Aorta (tissue), 5 donors: ENCODE data around the gene NSD2. TPM values are rescaled to one million over a fixed set of nuclear protein-coding genes. Genes with fewer than 3 reads are reported as not detected.
A peak's percentile ranks its signal among the peaks of the same experiment; 100 is the strongest.

Source experiments
- ATAC-seq: fragments of 200-7000 bp; cut with Tn5 transposase; one replicate; pipeline ENCODE4 v1.9.1; 2022; ENCODE audit warnings: moderate library complexity; ENCODE audit not compliant: low FRiP score
- DNase-seq, 2 donors: peaks; one replicate each; pipeline ENCODE4 v3.0.0-alpha.2; 2020
- H3K27ac ChIP-seq, 2 donors: one replicate each; pipeline ENCODE4 v1.5.1; 2013; ENCODE audit warnings: low read length in 2 of 2, mild to moderate bottlenecking in 2 of 2, moderate library complexity in 2 of 2, control low read depth in 1 of 2, inconsistent platforms in 1 of 2, low read depth in 1 of 2
- H3K27me3 ChIP-seq, 2 donors: one replicate each; pipeline ENCODE4 v1.6.1; 2013; ENCODE audit warnings: control low read depth in 1 of 2, low read length in 1 of 2, mild to moderate bottlenecking in 1 of 2, moderate library complexity in 1 of 2; ENCODE audit not compliant: insufficient read depth in 2 of 2, control insufficient read depth in 1 of 2
- H3K36me3 ChIP-seq, 2 donors: one replicate each; pipeline ENCODE4 v1.6.1; 2013; ENCODE audit warnings: control low read depth in 1 of 2, low read length in 1 of 2, mild to moderate bottlenecking in 1 of 2; ENCODE audit not compliant: insufficient read depth in 2 of 2, control insufficient read depth in 1 of 2
- H3K4me1 ChIP-seq, 2 donors: one replicate each; pipeline ENCODE4 v1.6.1; 2013; ENCODE audit warnings: low read length in 2 of 2, control low read depth in 1 of 2, mild to moderate bottlenecking in 1 of 2, moderate library complexity in 1 of 2; ENCODE audit not compliant: insufficient read depth in 2 of 2, control insufficient read depth in 1 of 2
- H3K4me3 ChIP-seq, 2 donors: one replicate each; pipeline ENCODE4 v1.5.1; 2013; ENCODE audit warnings: low read length in 2 of 2, control low read depth in 1 of 2, mild to moderate bottlenecking in 1 of 2
- H3K9me3 ChIP-seq: one replicate; pipeline ENCODE4 v1.6.1; 2013; ENCODE audit warnings: mild to moderate bottlenecking, low read length; ENCODE audit not compliant: control insufficient read depth
- WGBS, 2 donors: extraction: QIAGEN DNeasy Blood & Tissue Kit; methylation state at CpG; one replicate each; pipeline ENCODE4 v1.1.7; 2013; 5-methylcytosine and 5-hydroxymethylcytosine counted together
- intact Hi-C, 2 donors: fragments of 100-400 bp; cut with DNase I; formaldehyde crosslinking; loops; one replicate each; pipeline versions ENCODE4 v1.14.2 to v1.15.0; 2022
- polyA plus RNA-seq, 2 donors: library from polyadenylated mRNA; stranded (reverse); fragments of 200-250 nt; gene quantifications; one replicate each; pipeline ENCODE4 v1.2.3, GENCODE V29; 2013
- total RNA-seq, 2 donors: library from RNA; stranded (reverse); fragmentation: NEBNext Ultra II Directional; extraction: Animal tissue kit (Norgen Biotek cat#: 25700); gene quantifications; one replicate each; pipeline ENCODE4 v1.2.1, GENCODE V29; 2021
- donor health status: healthy with polysubstance abuse.
- donor health status: Bipolar disorder and iron deficiency.
- donor health status: DM: no; HTN: no; CAD: no.
- donor health status: DM: no; HTN: no; CAD: no.
- donor health status: DM: yes; HTN: yes; CAD: no.

The NSD2 gene
- total and polyA plus RNA-seq, 4 donors = 8.0 to 56.6 (median 29.0) TPM

DNA sequence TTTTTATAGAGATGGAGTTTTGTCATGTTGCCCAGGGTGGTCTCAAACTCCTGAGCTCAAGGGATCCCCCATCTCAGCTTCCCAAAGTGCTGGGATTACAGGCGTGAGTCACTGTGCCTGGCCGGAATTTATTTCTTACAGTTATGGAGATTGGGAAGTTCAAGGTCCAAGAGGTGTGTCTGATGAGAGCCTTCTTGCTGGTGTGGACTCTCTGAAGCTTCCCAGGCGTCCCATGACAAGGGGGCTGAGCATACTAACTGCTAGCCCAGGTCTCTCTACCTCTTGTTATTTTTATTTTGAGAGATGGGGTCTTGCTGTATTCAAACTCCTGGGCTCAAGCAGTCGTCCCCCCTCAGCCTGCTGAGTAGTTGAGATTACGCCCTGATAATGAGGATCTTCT is 2.9 kb upstream of the NSD2 start:
- Histone ChIP-seq H3K4me1 (no peaks in the 10 kb centered on the region), H3K27ac (no peak overlapping the region), H3K9me3 (no peaks in the 10 kb centered on the region), H3K4me3 (no peak overlapping the region), H3K27me3 (no peaks in the 10 kb centered on the region), H3K36me3 (no peaks in the 10 kb centered on the region)
- ATAC-seq (no peak), DNase-seq (no peak)
- intact Hi-C loops = no loop called here
- 84 to 87% methylated on average over 5 of the region's 5 CpGs for WGBS, 2 donors

- Histone ChIP-seq H3K9me3 (no peaks in the 10 kb centered on the region), H3K27ac (no peak overlapping the region), H3K36me3 (no peaks in the 10 kb centered on the region), H3K4me3 (no peak overlapping the region), H3K4me1 (no peaks in the 10 kb centered on the region), H3K27me3 (no peaks in the 10 kb centered on the region)
- DNase-seq = no peak
- ATAC-seq = no peak
- intact Hi-C loops = no loop called here
- 92 to 97% methylated on average over 3 of the region's 3 CpGs for WGBS, 2 donors
Measured at GRCh38 chr4:1868912-1869311, 2.3 kb upstream of the NSD2 start.

DNA sequence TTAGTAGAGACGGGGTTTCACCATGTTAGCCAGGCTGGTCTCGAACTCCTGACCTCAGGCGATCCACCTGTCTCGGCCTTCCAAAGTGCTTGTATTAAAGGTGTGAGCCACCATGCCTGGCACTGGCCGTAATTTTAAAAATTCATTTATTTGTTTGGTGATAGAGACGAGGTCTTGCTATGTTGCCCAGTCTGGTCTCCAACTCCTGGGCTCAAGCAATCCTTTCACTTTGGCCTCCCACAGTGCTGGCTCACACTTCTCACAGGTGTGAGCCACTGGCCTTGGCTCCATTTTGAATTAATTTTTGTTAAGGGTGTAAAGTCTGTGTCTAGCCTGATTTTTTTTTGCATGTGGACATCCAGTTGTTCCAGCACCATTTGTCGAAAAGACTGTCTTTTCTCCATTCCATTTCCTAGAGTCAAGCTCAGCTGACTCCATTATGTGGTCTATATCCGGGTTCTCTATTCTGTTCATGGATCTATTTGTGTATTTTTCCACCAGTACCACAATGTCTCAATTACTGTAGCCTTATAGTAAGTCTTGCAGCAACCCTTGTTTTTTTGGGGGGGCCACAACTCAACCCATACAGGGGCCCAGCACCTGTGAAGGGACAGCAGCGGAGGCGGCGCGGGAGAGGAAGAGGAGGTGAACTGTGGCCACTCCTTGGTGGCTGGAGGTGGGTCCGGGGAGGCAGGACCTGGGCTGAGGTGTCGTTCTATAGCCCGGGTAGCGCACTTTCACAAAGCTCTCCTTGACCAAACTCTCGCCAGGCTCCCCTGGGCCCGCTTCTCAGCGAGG is 1.5 kb upstream of the NSD2 start:
- ATAC-seq = no peak
- Histone ChIP-seq H3K9me3 (no peaks in the 10 kb centered on the region), H3K36me3 (no peaks in the 10 kb centered on the region), H3K4me1 (no peaks in the 10 kb centered on the region), H3K27me3 (no peaks in the 10 kb centered on the region), H3K4me3 (peak overlapping the region; percentile 87 to 95), H3K27ac (peak overlapping the region in 1 of 2 donors; percentile 72)
- WGBS, 2 donors = 53 to 54% methylated on average over 19 of the region's 19 CpGs
- no peak for DNase-seq
- intact Hi-C loops = loop anchor here (2.0 kb wide), 1 partner anchor 13 kb away; the partner anchor contains the start of gene LETM1 (in 2 of the 2)

GRCh38 chr4:1870328-1870577 is 940 bp upstream of the NSD2 start:
- 0% methylated on average over 21 to 22 of the region's 22 CpGs for WGBS, 2 donors
- Histone ChIP-seq H3K36me3 (no peaks in the 10 kb centered on the region), H3K9me3 (no peaks in the 10 kb centered on the region), H3K27me3 (no peaks in the 10 kb centered on the region), H3K4me1 (no peaks in the 10 kb centered on the region), H3K27ac (peak overlapping the region in 1 of 2 donors; percentile 95), H3K4me3 (peak overlapping the region; percentile 87 to 95)
- intact Hi-C loops = loop anchor here (2.0 kb wide), 1 partner anchor 13 kb away; the partner anchor contains the start of gene LETM1 (in 2 of the 2)
- peak; percentile 88 for ATAC-seq
- peak; percentile 92 to 95 for DNase-seq

GRCh38 chr4:1871471-1872021 is 353 bp downstream of the NSD2 start:
- H3K27ac ChIP-seq = peak overlapping the region; percentile 30 to 41
- H3K4me1 ChIP-seq = no peaks in the 10 kb centered on the region
- peak in 1 of 2 donors; percentile 65 for DNase-seq
- peak; percentile 11 for ATAC-seq
- H3K4me3 ChIP-seq = peak overlapping the region; percentile 87 to 100
- H3K27me3 ChIP-seq = no peaks in the 10 kb centered on the region
- intact Hi-C loops = loop anchor here (2.0 kb wide), 1 partner anchor 15 kb away; the partner anchor contains the start of gene LETM1 (in 2 of the 2)
- H3K36me3 ChIP-seq = no peaks in the 10 kb centered on the region
- WGBS, 2 donors = 0% methylated on average over 14 to 79 of the region's 79 CpGs
- H3K9me3 ChIP-seq = no peaks in the 10 kb centered on the region

DNA sequence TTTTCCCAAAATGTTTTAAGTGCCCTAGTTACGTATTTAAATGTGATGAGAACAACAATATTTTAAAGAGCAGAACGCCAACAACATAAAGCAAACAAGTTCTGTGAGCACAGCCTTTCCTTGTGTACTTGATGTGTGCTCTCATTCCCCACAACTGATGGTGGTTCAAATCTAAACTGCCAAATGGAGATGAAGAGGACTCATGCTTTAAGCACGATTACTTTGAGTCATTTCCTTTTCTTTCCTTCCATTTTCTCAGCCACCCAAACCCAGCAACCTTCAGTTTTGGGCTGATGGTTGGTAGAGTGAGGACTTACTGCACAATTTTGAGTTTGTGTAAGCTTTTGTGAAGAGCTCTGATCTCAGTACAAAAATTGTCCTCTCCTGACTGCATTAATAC is 1.7 kb downstream of the NSD2 start:
- H3K36me3 ChIP-seq = no peaks in the 10 kb centered on the region
- no peaks in the 10 kb centered on the region for H3K4me1 ChIP-seq
- H3K27me3 ChIP-seq = no peaks in the 10 kb centered on the region
- ATAC-seq (no peak), DNase-seq (no peak)
- intact Hi-C loops = no loop called here
- H3K4me3 ChIP-seq = peak overlapping the region in 1 of 2 donors; percentile 12
- H3K9me3 ChIP-seq = no peaks in the 10 kb centered on the region
- WGBS, 2 donors = 21 to 27% methylated on average over 3 of the region's 3 CpGs
- H3K27ac ChIP-seq = no peak overlapping the region

DNA sequence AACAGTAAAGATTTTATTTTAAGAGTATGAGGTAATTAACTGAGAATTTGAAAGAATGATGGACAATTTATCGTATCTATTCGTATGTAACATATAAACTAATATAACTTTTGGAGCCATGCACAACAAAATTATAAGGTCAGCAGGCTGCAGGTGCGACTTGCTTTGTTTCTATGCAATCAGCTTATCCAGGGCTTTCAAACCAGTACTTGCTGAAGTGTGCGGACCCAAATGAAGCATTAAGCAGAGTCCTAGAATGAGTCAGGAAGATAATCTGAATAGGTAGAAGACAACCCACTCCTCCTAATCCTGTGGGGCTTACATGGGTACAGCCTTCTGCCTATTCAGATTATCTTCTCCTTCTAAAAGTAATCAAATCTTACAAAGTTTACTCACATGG is 2.1 kb downstream of the NSD2 start:
- H3K4me3 ChIP-seq = no peak overlapping the region
- H3K9me3 ChIP-seq = no peaks in the 10 kb centered on the region
- H3K27me3 ChIP-seq = no peaks in the 10 kb centered on the region
- H3K27ac ChIP-seq = no peak overlapping the region
- no peaks in the 10 kb centered on the region for H3K36me3 ChIP-seq
- WGBS, 2 donors = 61 to 65% methylated on average over 4 of the region's 4 CpGs
- H3K4me1 ChIP-seq = no peaks in the 10 kb centered on the region
- no peak for ATAC-seq
- intact Hi-C loops = no loop called here
- peak in 1 of 2 donors; percentile 7 for DNase-seq

DNA sequence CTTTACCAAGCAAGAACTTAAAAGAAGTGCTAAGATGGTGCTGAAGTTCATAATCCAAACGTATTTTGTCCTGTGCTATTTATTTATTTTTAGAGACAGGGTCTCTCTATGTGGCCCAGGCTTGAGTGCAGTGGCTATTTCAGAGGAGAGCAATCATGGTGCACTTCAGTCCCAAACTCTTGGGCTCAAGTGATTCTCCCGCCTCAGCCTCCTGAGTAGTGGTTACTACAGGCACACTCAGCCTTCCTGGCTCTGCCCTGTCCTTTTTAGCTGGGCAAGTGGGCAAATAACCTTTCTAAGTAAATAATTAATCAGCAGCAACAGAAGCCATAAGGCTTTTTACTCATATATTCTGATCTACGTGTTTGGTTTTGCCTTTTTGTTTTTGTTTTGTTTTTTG is 2.6 kb downstream of the NSD2 start:
- no peaks in the 10 kb centered on the region for H3K27me3 ChIP-seq
- H3K9me3 ChIP-seq = no peaks in the 10 kb centered on the region
- ATAC-seq = no peak
- H3K36me3 ChIP-seq = no peaks in the 10 kb centered on the region
- intact Hi-C loops = no loop called here
- WGBS, 2 donors = 79 to 87% methylated on average over 3 of the region's 3 CpGs
- DNase-seq = peak; percentile 1 to 2
- H3K27ac ChIP-seq = no peak overlapping the region
- no peak overlapping the region for H3K4me3 ChIP-seq
- H3K4me1 ChIP-seq = no peaks in the 10 kb centered on the region

GRCh38 chr4:1874201-1874600 is 3.0 kb downstream of the NSD2 start:
- H3K4me3 ChIP-seq = no peak overlapping the region
- 92 to 96% methylated on average over 3 of the region's 3 CpGs for WGBS, 2 donors
- no peaks in the 10 kb centered on the region for H3K9me3 ChIP-seq
- no peaks in the 10 kb centered on the region for H3K36me3 ChIP-seq
- H3K4me1 ChIP-seq = no peaks in the 10 kb centered on the region
- H3K27ac ChIP-seq = no peak overlapping the region
- no peaks in the 10 kb centered on the region for H3K27me3 ChIP-seq
- intact Hi-C loops = no loop called here
- DNase-seq = peak in 1 of 2 donors; percentile 5
- no peak for ATAC-seq
